Thymus (tissue), 11 donors: ENCODE data around the gene TAAR6. TPM values are rescaled to one million over a fixed set of nuclear protein-coding genes. Genes with fewer than 3 reads are reported as not detected.
"Not testable (repeated sequence)": the region's sequence is repeated elsewhere in the genome, so short reads cannot be mapped to it uniquely, and the experiment has no call there.

Experiments
- DNase-seq, 9 donors: peaks; one replicate each; pipeline ENCODE4 v3.0.0-alpha.2; 2013; ENCODE audit warnings: low spot score in 9 of 9, low read depth in 6 of 9, missing footprints in 1 of 9
- H3K27ac ChIP-seq, 2 donors: one replicate each; pipeline ENCODE4 v1.5.1; 2013; ENCODE audit warnings: control low read depth in 1 of 2, low read depth in 1 of 2, low read length in 1 of 2, mild to moderate bottlenecking in 1 of 2, moderate library complexity in 1 of 2
- H3K27me3 ChIP-seq, 2 donors: one replicate each; pipeline ENCODE4 v1.5.1; 2013; ENCODE audit warnings: low read length in 1 of 2; ENCODE audit not compliant: control insufficient read depth in 2 of 2, insufficient read depth in 1 of 2
- H3K36me3 ChIP-seq, 2 donors: one replicate each; pipeline ENCODE4 v1.5.1; 2013; ENCODE audit warnings: low read length in 1 of 2, mild to moderate bottlenecking in 1 of 2, moderate library complexity in 1 of 2; ENCODE audit not compliant: control insufficient read depth in 2 of 2, insufficient read depth in 2 of 2
- H3K4me1 ChIP-seq, 2 donors: one replicate each; pipeline ENCODE4 v1.5.1; 2013; ENCODE audit warnings: low read length in 2 of 2; ENCODE audit not compliant: control insufficient read depth in 2 of 2, insufficient read depth in 2 of 2
- H3K4me3 ChIP-seq, 2 donors: one replicate each; pipeline ENCODE4 v1.5.1; 2013; ENCODE audit warnings: low read length in 2 of 2, control low read depth in 1 of 2, mild to moderate bottlenecking in 1 of 2
- H3K9me3 ChIP-seq, 2 donors: one replicate each; pipeline ENCODE4 v1.5.1; 2013; ENCODE audit warnings: low read length in 1 of 2, mild to moderate bottlenecking in 1 of 2; ENCODE audit not compliant: control insufficient read depth in 2 of 2, insufficient read depth in 1 of 2
- WGBS: extraction: QIAGEN DNeasy Blood & Tissue Kit; methylation state at CpG from one replicate; pipeline ENCODE4 v1.1.7; 2013; 5-methylcytosine and 5-hydroxymethylcytosine counted together
- polyA plus RNA-seq: library from polyadenylated mRNA; stranded (reverse); fragments of 200-250 nt; gene quantifications from one replicate; pipeline ENCODE4 v1.2.3, GENCODE V29; 2013
- total RNA-seq: library from RNA; stranded (reverse); fragments of 120-200 nt; gene quantifications from one replicate; pipeline ENCODE4 v1.2.4, GENCODE V29; 2013
- donor health status: healthy.

TAAR6 gene
- total and polyA plus RNA-seq, 2 donors: not detected

GRCh38 chr6:132569170-132569569 is 952 bp upstream of the TAAR6 start:
- H3K4me3 ChIP-seq: no peak overlapping the region
- no peak overlapping the region for H3K27ac ChIP-seq
- no peaks in the 10 kb centered on the region for H3K36me3 ChIP-seq
- H3K27me3 ChIP-seq: peaks cover 0 to 3% of the 10 kb centered on the region in 2 donors
- H3K9me3 ChIP-seq: no peaks in the 10 kb centered on the region
- no peaks in the 10 kb centered on the region for H3K4me1 ChIP-seq
- 91% methylated on average over 4 of the region's 4 CpGs for WGBS
- no peak for DNase-seq

DNA sequence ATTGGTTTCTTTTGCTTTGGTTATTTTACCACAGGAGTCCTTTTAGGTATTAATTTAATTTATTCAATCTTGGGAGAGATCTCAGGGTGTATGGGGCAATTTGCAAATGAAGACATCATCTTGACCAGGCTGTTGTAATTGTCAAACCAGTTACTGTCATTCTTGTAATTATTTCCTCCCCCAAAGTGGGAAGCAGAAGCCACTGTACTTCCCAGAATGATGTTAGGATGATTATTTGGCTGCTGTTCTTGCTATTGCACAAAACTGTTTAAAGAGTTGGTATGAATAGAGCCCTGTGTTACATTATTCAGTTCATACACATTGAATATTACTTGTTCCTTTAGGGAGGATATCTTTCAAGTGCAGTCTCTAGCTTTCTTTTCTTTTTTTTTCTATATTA is 1.7 kb downstream of the TAAR6 start:
- H3K27ac ChIP-seq: no peak overlapping the region

GRCh38 chr6:132584698-132585097 is 14.6 kb downstream of the TAAR6 start:
- 92% methylated on average over 1 of the region's 1 CpG for WGBS
- DNase-seq: no peak

More for the DNA sequence above, 1.7 kb downstream of the TAAR6 start:
- Histone ChIP-seq H3K36me3 (no peaks in the 10 kb centered on the region), H3K9me3 (no peaks in the 10 kb centered on the region), H3K4me3 (no peak overlapping the region), H3K4me1 (no peaks in the 10 kb centered on the region), H3K27me3 (peaks cover 0 to 3% of the 10 kb centered on the region in 2 donors)
- DNase-seq: no peak

DNA sequence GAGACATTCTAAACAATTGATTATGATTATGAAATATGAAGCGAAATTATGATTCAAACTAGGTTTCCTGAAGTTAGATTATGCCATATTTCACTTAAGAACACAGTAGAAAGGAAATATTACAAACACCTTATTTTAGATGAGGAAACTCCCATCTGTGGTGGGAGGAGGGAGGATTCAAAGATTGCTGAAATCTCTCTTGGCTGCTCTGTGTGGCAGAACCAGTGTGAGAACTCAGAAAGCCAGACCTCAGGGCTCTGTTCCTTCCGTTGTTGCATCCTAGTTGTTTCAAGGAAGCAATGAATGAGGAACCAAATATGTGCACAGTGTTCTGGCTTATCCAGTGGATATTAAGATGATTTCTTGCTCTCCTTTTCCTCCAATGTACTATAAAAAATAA is 17.3 kb downstream of the TAAR6 start:
- Histone ChIP-seq H3K4me1 (no peaks in the 10 kb centered on the region), H3K9me3 (no peaks in the 10 kb centered on the region), H3K27ac (no peak overlapping the region), H3K27me3 (no peaks in the 10 kb centered on the region), H3K4me3 (no peak overlapping the region), H3K36me3 (no peaks in the 10 kb centered on the region)
- no peak for DNase-seq
- WGBS: 69% methylated on average over 2 of the region's 2 CpGs

More at GRCh38 chr6:132584698-132585097, 14.6 kb downstream of the TAAR6 start:
- Histone ChIP-seq H3K4me1 (no peaks in the 10 kb centered on the region), H3K27me3 (no peaks in the 10 kb centered on the region), H3K36me3 (no peaks in the 10 kb centered on the region), H3K27ac (no peak overlapping the region), H3K4me3 (no peak overlapping the region), H3K9me3 (no peaks in the 10 kb centered on the region)

- no peak for DNase-seq
- H3K36me3 ChIP-seq: no peaks in the 10 kb centered on the region
- H3K27me3 ChIP-seq: no peaks in the 10 kb centered on the region
- no peaks in the 10 kb centered on the region for H3K9me3 ChIP-seq
- WGBS: 89% methylated on average over 5 of the region's 5 CpGs
- no peak within 1 kb of the TSS for H3K27ac ChIP-seq
- no peak within 1 kb of the TSS for H3K4me3 ChIP-seq
- H3K4me1 ChIP-seq: no peaks in the 10 kb centered on the region
Observed at GRCh38 chr6:132589454-132589853, 19.3 kb downstream of the TAAR6 start, which contains the start of gene TAAR5. TAAR5 (minus strand) TSS chr6:132589741; CDS start chr6:132589686, 55 bp downstream.

- no peak overlapping the region for H3K27ac ChIP-seq
- no peak overlapping the region for H3K4me3 ChIP-seq
- no peak for DNase-seq
- no peaks in the 10 kb centered on the region for H3K9me3 ChIP-seq
- no peaks in the 10 kb centered on the region for H3K36me3 ChIP-seq
- no peaks in the 10 kb centered on the region for H3K27me3 ChIP-seq
- H3K4me1 ChIP-seq: no peaks in the 10 kb centered on the region
- WGBS: 93% methylated on average over 1 of the region's 1 CpG
Observed at GRCh38 chr6:132590362-132590761, 20.2 kb downstream of the TAAR6 start.

DNA sequence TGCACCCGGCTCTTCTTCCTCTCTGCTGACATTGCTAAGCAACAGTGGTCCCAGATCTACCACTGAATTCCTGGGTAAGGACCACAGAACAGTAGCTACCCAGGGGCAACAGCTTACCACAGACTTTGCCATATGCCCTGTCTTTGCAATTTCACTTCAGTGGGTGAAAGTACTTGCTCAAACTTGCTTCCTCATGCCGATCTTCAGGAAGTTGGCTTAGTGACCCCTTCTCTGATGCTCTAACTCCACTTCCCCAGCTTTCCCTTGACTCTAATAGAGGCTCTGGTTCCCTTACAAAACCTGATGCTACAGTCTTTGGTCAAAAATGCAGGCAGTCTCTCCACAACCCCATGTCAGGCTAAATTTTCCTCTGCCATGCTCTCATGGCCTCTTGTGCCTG is 22.7 kb downstream of the TAAR6 start:
- Histone ChIP-seq H3K9me3 (no peaks in the 10 kb centered on the region), H3K27ac (no peak overlapping the region), H3K36me3 (no peaks in the 10 kb centered on the region), H3K4me1 (no peaks in the 10 kb centered on the region), H3K4me3 (no peak overlapping the region), H3K27me3 (no peaks in the 10 kb centered on the region)
- DNase-seq: no peak
- 41% methylated on average over 2 of the region's 2 CpGs for WGBS

DNA sequence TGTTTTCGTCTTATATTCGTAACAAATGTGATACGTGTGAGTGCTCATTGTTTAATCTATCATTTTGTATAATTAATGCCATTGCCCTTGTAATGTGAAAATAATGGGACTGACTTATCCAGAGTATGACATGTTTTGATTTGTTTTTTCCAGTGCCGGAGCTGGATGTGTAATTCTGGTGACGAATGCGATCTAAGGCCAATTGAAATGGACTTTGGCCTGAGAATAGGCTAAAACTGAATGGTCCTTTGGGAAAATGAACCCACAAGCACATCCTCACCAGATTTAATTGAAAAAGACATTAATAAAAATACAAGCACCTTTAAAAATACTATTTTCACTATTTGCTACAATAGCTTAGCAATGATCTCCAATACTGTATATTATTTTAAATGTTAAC is 26.1 kb downstream of the TAAR6 start:
- DNase-seq: no peak
- 96% methylated on average over 6 of the region's 6 CpGs for WGBS
- H3K4me1 ChIP-seq: no peaks in the 10 kb centered on the region
- peaks cover 0 to 7% of the 10 kb centered on the region in 2 donors for H3K9me3 ChIP-seq
- no peaks in the 10 kb centered on the region for H3K27me3 ChIP-seq
- no peak overlapping the region for H3K27ac ChIP-seq
- H3K36me3 ChIP-seq: no peaks in the 10 kb centered on the region
- no peak overlapping the region for H3K4me3 ChIP-seq

DNA sequence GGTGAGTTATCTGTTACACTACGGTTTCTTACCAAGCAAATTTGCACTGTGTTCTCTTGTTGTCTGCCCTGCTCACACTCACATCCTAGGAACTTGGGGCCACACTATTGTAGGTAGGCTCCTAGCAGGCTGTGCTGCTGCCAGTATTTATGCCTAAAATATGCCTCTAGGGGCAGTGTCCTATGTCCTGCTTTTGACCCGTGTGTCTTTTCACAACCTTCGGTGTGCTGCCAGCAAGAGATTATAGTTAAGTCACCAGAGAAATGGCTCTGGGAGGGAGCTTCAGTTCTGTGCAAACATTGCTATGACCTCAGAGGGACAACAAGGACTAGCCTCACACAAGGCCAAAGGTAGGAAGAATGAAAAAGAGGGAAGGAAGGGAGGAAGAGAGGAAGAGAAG is 28.4 kb downstream of the TAAR6 start:
- DNase-seq: no peak
- no peak overlapping the region for H3K27ac ChIP-seq
- H3K9me3 ChIP-seq: peaks cover 0 to 7% of the 10 kb centered on the region in 2 donors
- no peak overlapping the region for H3K4me3 ChIP-seq
- H3K36me3 ChIP-seq: no peaks in the 10 kb centered on the region
- no peaks in the 10 kb centered on the region for H3K4me1 ChIP-seq
- H3K27me3 ChIP-seq: no peaks in the 10 kb centered on the region
- 78% methylated on average over 3 of the region's 3 CpGs for WGBS

DNA sequence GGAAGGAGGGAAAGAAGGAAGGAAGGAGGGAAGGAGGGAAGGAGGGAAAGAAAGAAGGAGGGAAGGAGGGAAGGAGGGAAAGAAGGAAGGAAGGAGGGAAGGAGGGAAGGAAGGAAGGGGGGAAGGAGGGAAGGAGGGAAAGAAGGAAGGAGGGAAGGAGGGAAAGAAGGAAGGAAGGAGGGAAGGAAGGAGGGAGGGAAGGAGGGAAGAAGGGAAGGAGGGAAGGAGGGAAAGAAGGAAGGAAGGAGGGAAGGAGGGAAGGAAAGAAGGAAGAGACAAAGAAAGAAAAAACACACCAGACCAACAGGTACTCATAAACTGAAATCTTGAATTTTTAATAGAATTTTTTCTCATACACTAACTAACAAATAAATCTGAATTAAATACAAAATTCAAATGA is 30.8 kb downstream of the TAAR6 start:
- not testable (repeated sequence) for DNase-seq, H3K27ac ChIP-seq, H3K4me3 ChIP-seq

More for the DNA sequence above, 30.8 kb downstream of the TAAR6 start:
- not testable (repeated sequence) for H3K9me3 ChIP-seq, H3K36me3 ChIP-seq, H3K4me1 ChIP-seq, H3K27me3 ChIP-seq
